ENCODE results near the gene ACADS. TPM values are rescaled to one million over a fixed set of nuclear protein-coding genes. Genes with fewer than 3 reads are reported as not detected.

Gene ACADS
- total RNA-seq, 1 donor from 2014 or later: 11.7 TPM

DNA sequence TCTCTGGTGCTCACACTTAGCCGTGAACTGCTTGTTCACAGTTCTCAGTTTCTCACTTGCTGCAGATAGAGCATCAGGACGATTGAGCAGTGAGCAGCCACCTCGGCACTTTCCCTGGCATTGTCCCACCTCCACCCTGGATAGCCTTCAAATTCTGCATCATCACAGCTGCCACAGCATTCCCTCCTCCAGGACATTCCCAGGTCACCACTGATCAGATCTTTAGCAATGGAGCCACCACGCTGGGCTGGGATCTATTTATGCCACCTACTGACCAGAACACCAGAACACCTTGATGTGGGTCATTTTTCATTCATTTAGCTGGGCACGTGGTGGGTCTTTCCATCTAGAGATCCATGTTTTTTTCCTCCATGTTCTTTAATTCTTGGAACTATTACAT lies 23.6 kb downstream of the ACADS start:
- H3K27me3 Mint-ChIP-seq: no peaks in the 10 kb centered on the region
- no peak overlapping the region for H3K27ac Mint-ChIP-seq
- H3K9me3 Mint-ChIP-seq (ENCODE audit: low read depth): no peaks in the 10 kb centered on the region
- no peak for DNase-seq (ENCODE audit: low spot score, unreplicated experiment)
- no peak overlapping the region for H3K4me3 Mint-ChIP-seq (ENCODE audit: low read depth)
- no peaks in the 10 kb centered on the region for H3K4me1 Mint-ChIP-seq (ENCODE audit: low read depth)
- no peaks in the 10 kb centered on the region for H3K36me3 Mint-ChIP-seq (ENCODE audit: insufficient read depth)
- TF ChIP-seq, protein P1, sequence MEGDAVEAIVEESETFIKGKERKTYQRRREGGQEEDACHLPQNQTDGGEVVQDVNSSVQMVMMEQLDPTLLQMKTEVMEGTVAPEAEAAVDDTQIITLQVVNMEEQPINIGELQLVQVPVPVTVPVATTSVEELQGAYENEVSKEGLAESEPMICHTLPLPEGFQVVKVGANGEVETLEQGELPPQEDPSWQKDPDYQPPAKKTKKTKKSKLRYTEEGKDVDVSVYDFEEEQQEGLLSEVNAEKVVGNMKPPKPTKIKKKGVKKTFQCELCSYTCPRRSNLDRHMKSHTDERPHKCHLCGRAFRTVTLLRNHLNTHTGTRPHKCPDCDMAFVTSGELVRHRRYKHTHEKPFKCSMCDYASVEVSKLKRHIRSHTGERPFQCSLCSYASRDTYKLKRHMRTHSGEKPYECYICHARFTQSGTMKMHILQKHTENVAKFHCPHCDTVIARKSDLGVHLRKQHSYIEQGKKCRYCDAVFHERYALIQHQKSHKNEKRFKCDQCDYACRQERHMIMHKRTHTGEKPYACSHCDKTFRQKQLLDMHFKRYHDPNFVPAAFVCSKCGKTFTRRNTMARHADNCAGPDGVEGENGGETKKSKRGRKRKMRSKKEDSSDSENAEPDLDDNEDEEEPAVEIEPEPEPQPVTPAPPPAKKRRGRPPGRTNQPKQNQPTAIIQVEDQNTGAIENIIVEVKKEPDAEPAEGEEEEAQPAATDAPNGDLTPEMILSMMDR (IDR thresholded peaks at IDR 0.05; ENCODE audit: unreplicated experiment): no peak

DNA sequence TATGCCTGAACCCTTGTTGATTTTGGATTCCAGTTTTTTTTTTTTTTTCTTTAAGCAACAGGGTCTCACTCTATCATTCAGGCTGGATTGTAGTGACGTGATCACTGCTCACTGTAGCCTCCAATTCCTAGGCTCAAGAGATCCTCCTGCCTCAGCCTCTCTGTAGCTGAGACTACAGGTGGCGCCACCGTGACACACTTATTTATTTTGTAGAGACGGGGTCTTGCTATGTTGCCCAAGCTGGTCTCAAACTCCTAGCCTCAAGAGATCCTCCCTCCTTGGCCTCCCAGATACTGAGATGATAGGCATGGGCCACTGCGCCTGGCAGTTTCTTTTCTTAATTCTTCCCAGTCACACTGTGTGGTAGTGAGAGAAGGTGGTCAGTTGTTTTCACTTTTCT lies 25.2 kb downstream of the ACADS start:
- TF ChIP-seq, protein P1 (IDR thresholded peaks at IDR 0.05; ENCODE audit: unreplicated experiment): no peak
- no peaks in the 10 kb centered on the region for H3K4me1 Mint-ChIP-seq (ENCODE audit: low read depth)
- no peak overlapping the region for H3K4me3 Mint-ChIP-seq (ENCODE audit: low read depth)
- H3K27ac Mint-ChIP-seq: no peak overlapping the region
- DNase-seq (ENCODE audit: low spot score, unreplicated experiment): no peak
- H3K27me3 Mint-ChIP-seq: no peaks in the 10 kb centered on the region
- H3K36me3 Mint-ChIP-seq (ENCODE audit: insufficient read depth): peaks cover 1% of the 10 kb centered on the region
- H3K9me3 Mint-ChIP-seq (ENCODE audit: low read depth): peaks cover 5% of the 10 kb centered on the region

DNA sequence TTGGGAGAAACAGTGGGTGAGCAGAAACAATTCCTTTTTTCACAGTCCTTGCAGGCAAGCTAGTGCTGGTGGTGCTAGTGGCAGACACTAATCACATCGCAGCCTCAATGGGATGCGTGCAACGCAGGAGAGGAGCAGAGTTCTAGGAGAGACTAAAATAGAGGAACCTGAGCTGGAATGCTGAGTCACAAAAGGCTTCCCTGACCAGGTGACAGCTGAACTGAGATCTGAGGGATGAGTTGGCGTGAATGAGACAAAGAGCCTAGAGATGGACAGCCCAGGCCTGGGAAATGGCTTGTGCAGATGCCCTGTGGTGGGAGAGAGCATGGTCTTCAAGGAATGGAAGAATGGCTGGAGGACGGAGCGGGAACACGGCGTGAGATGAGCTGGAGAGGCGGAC lies 25.8 kb downstream of the ACADS start:
- Mint-ChIP-seq H3K9me3 (ENCODE audit: low read depth) (peaks cover 5% of the 10 kb centered on the region), H3K27me3 (no peaks in the 10 kb centered on the region), H3K36me3 (ENCODE audit: insufficient read depth) (peaks cover 1% of the 10 kb centered on the region), H3K4me1 (ENCODE audit: low read depth) (no peaks in the 10 kb centered on the region), H3K4me3 (ENCODE audit: low read depth) (no peak overlapping the region), H3K27ac (no peak overlapping the region)
- DNase-seq (ENCODE audit: low spot score, unreplicated experiment): no peak
- TF ChIP-seq, protein P1 (IDR thresholded peaks at IDR 0.05; ENCODE audit: unreplicated experiment): no peak

GRCh38 chr12:120754792-120755191 lies 29.2 kb downstream of the ACADS start:
- Mint-ChIP-seq H3K27me3 (no peaks in the 10 kb centered on the region), H3K4me1 (ENCODE audit: low read depth) (no peaks in the 10 kb centered on the region), H3K36me3 (ENCODE audit: insufficient read depth) (peaks cover 4% of the 10 kb centered on the region), H3K27ac (no peak overlapping the region), H3K4me3 (ENCODE audit: low read depth) (no peak overlapping the region), H3K9me3 (ENCODE audit: low read depth) (peaks cover 5% of the 10 kb centered on the region)
- TF ChIP-seq, protein P1 (IDR thresholded peaks at IDR 0.05; ENCODE audit: unreplicated experiment): no peak
- DNase-seq (ENCODE audit: low spot score, unreplicated experiment): no peak

DNA sequence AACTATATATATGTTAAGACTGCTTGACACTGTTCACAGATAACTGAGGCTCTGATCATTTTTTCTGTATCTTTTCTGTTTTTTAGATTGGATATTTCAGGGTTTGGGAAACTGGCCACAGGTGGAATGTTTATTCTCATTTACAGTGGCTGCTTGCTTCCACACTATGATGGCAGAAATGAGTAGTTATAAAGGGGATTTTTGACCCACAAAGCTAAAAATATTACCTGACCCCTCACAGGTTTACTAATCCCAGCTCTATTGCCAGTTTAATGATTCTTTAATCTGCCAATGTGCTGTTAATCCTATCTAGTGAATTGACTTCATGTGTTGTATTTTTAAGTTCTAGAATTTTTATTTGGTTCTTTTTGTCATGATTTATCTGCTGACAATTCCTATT lies 29.6 kb downstream of the ACADS start:
- DNase-seq (ENCODE audit: low spot score, unreplicated experiment): no peak
- no peak overlapping the region for H3K27ac Mint-ChIP-seq
- H3K9me3 Mint-ChIP-seq (ENCODE audit: low read depth): peaks cover 5% of the 10 kb centered on the region
- H3K27me3 Mint-ChIP-seq: no peaks in the 10 kb centered on the region
- H3K36me3 Mint-ChIP-seq (ENCODE audit: insufficient read depth): peaks cover 6% of the 10 kb centered on the region
- TF ChIP-seq, protein P1 (IDR thresholded peaks at IDR 0.05; ENCODE audit: unreplicated experiment): no peak
- H3K4me3 Mint-ChIP-seq (ENCODE audit: low read depth): no peak overlapping the region
- H3K4me1 Mint-ChIP-seq (ENCODE audit: low read depth): no peaks in the 10 kb centered on the region
